Retinal pigment epithelial cell (primary cell): ENCODE data around the gene CDH7.

Source experiments
- DNase-seq: peaks from one replicate; pipeline ENCODE4 v3.0.0-alpha.2; 2010; ENCODE audit warnings: low read depth
- H3K4me3 ChIP-seq: 2 replicates; pipeline ENCODE4 v1.5.1; 2011; ENCODE audit warnings: mild to moderate bottlenecking, low read length, control low read depth, moderate library complexity
- CTCF ChIP-seq: conservative IDR thresholded peaks from 2 replicates; pipeline ENCODE4 v1.5.1; 2011; ENCODE audit warnings: low read depth, low read length, control low read depth, inconsistent platforms

Gene CDH7

GRCh38 chr18:65934874-65935273 lies 184.1 kb downstream of the CDH7 start:
- DNase-seq: peak; percentile 4
- no peak for TF ChIP-seq CTCF
- H3K4me3 ChIP-seq: no peak overlapping the region

- TF ChIP-seq CTCF: peak; percentile 38
- no peak for DNase-seq
- H3K4me3 ChIP-seq: no peak overlapping the region
These were observed 185.9 kb downstream of the CDH7 start for GRCh38 chr18:65936678-65937077.

- no peak overlapping the region for H3K4me3 ChIP-seq
- DNase-seq: no peak
- TF ChIP-seq CTCF: no peak
These were observed 186.4 kb downstream of the CDH7 start for GRCh38 chr18:65937180-65937579.

GRCh38 chr18:65938592-65939372 lies 188.0 kb downstream of the CDH7 start:
- peak; percentile 63 for TF ChIP-seq CTCF
- no peak for DNase-seq
- H3K4me3 ChIP-seq: no peak overlapping the region
